ENCODE data around the gene KRTAP5-1.

GRCh38 chr11:1536065-1536843, 48.8 kb downstream of the KRTAP5-1 start:
- TF ChIP-seq POLR2A (IDR thresholded peaks at IDR 0.05; ENCODE audit: low read depth, low read length) (no peak), POLR2AphosphoS5 (IDR thresholded peaks at IDR 0.05; ENCODE audit: low read depth, low read length) (no peak), TAF1 (IDR thresholded peaks at IDR 0.05; ENCODE audit: low read depth, low read length) (no peak), SPI1 (IDR thresholded peaks at IDR 0.05; ENCODE audit: low read depth, low read length) (no peak)

All from GM12891 (cell line).